OCI-LY7 (cell line): ENCODE measurements around the gene CNBD2. TPM values are rescaled to one million over a fixed set of nuclear protein-coding genes. Genes with fewer than 3 reads are reported as not detected.

ENCODE experiments used
- BruUV-seq: library from RNA; stranded (reverse); fragments of 400-500 nt; replicated peaks from 2 replicates; lab custom pipeline; 2021; lab: Mats Ljungman, UMichigan
- CTCF ChIA-PET: fragments of 300-600 bp; sonication (Branson Sonifier 250); formaldehyde crosslinking; loops from one replicate; lab custom pipeline; 2022; ENCODE audit warnings: antibody characterized with exemption; ENCODE audit not compliant: unreplicated experiment; lab: Charles Lee
- POLR2A ChIA-PET: fragments of 300-600 bp; sonication (Branson Sonifier 250); formaldehyde crosslinking; loops from one replicate; lab custom pipeline; 2022; ENCODE audit warnings: antibody characterized with exemption; lab: Charles Lee
- DNase-seq: peaks from one replicate; pipeline ENCODE4 v3.0.0-alpha.2; 2015; ENCODE audit warnings: low spot score
- H2AFZ ChIP-seq: fragments of 200-600 bp; sonication (generic), shearing (Covaris generic); 2 replicates; pipeline ENCODE4 v1.6.1; 2014; ENCODE audit warnings: mild to moderate bottlenecking, antibody characterized with exemption, low read length, moderate library complexity
- H3K27ac ChIP-seq: fragments of 200-600 bp; sonication (generic); 2 replicates; pipeline ENCODE4 v1.5.1; 2014; ENCODE audit warnings: mixed run types, low read depth, mild to moderate bottlenecking, moderate library complexity, low read length, inconsistent platforms; ENCODE audit not compliant: poor library complexity, severe bottlenecking
- H3K36me3 ChIP-seq: fragments of 200-600 bp; sonication (generic); 2 replicates; pipeline ENCODE4 v1.6.1; 2014; ENCODE audit warnings: mild to moderate bottlenecking, antibody characterized with exemption, low read length, moderate library complexity, mixed read lengths; ENCODE audit not compliant: insufficient read depth
- H3K4me1 ChIP-seq: fragments of 200-600 bp; sonication (generic); 2 replicates; pipeline ENCODE4 v1.5.1; 2014; ENCODE audit warnings: mild to moderate bottlenecking, low read length; ENCODE audit not compliant: insufficient read depth, poor library complexity, severe bottlenecking
- H3K4me2 ChIP-seq: fragments of 200-600 bp; sonication (generic); 2 replicates; pipeline ENCODE4 v1.6.1; 2014; ENCODE audit warnings: mild to moderate bottlenecking, low read length
- H3K4me3 ChIP-seq: fragments of 200-600 bp; sonication (generic); 2 replicates; pipeline ENCODE4 v1.5.1; 2014; ENCODE audit warnings: mild to moderate bottlenecking, low read depth, low read length; ENCODE audit not compliant: poor library complexity, severe bottlenecking
- H3K79me2 ChIP-seq: fragments of 200-600 bp; sonication (generic); 2 replicates; pipeline ENCODE4 v1.6.1; 2016; ENCODE audit warnings: low read depth, mild to moderate bottlenecking, low read length, moderate library complexity, mixed read lengths; ENCODE audit not compliant: insufficient read depth
- H3K9me2 ChIP-seq: fragments of 200-600 bp; sonication (generic); 2 replicates; pipeline ENCODE4 v1.6.1; 2016; ENCODE audit warnings: mild to moderate bottlenecking, low read length, mixed read lengths; ENCODE audit not compliant: insufficient read depth
- H3K9me3 ChIP-seq: fragments of 200-600 bp; sonication (generic); 2 replicates; pipeline ENCODE4 v1.6.1; 2014; ENCODE audit warnings: mild to moderate bottlenecking, mixed run types, low read length, mixed read lengths
- H4K20me1 ChIP-seq: fragments of 200-600 bp; sonication (generic); 2 replicates; pipeline ENCODE4 v1.6.1; 2014; ENCODE audit warnings: mild to moderate bottlenecking, antibody characterized with exemption, low read length, moderate library complexity, mixed read lengths; ENCODE audit not compliant: insufficient read depth
- EZH2phosphoT487 ChIP-seq: fragments of 200-600 bp; sonication (generic); IDR thresholded peaks from 2 replicates; pipeline ENCODE4 v1.6.1; 2018; ENCODE audit warnings: low read depth, borderline replicate concordance, mild to moderate bottlenecking, mixed run types, antibody characterized with exemption, low read length, moderate library complexity, mixed read lengths
- intact Hi-C: fragments of 100-400 bp; cut with micrococcal nuclease; formaldehyde crosslinking; loops from one replicate; pipeline ENCODE4 v1.10.0; 2022; ENCODE audit not compliant: unreplicated experiment
- total RNA-seq, 2 experiments: library from RNA; depleted of rRNA in 1 of 2; stranded (reverse); fragments of >200 nt in 1 of 2; shearing (Covaris generic) in 1 of 2; gene quantifications; 2 replicates each; pipeline ENCODE4 v1.2.3, GENCODE V29; 2014 to 2022
- TF ChIP-seq, protein P1 (sequence below): fragments of 200-600 bp; sonication (generic); conservative IDR thresholded peaks from 2 replicates; pipeline ENCODE4 v1.5.1; 2014; ENCODE audit warnings: mild to moderate bottlenecking, antibody characterized with exemption, low read length, moderate library complexity, mixed read lengths

CNBD2 gene
- total RNA-seq, 2 experiments from 2014 or later = 10.4 to 10.5 TPM

- ChIA-PET CTCF (interaction anchor here (1.0 kb wide), 1 partner anchor 162 kb away, joined by 5 read pairs; no protein-coding TSS in a partner anchor), POLR2A (interaction anchor here (1.4 kb wide), 1 partner anchor 27 kb away, joined by 3 read pairs; the partner anchor contains the start of gene SCAND1)
- H3K9me3 ChIP-seq = no peaks in the 10 kb centered on the region
- peak; percentile 19 for DNase-seq
- no peaks in the 10 kb centered on the region for H3K9me2 ChIP-seq
- no peak overlapping the region for H3K27ac ChIP-seq
- peak overlapping the region; percentile 28; the same call in 1 of the 2 replicates for H2AFZ ChIP-seq
- peaks cover 27% of the 10 kb centered on the region for H3K4me1 ChIP-seq
- no peak overlapping the region for H3K4me3 ChIP-seq
- intact Hi-C loops = no loop called here
- TF ChIP-seq, protein P1, sequence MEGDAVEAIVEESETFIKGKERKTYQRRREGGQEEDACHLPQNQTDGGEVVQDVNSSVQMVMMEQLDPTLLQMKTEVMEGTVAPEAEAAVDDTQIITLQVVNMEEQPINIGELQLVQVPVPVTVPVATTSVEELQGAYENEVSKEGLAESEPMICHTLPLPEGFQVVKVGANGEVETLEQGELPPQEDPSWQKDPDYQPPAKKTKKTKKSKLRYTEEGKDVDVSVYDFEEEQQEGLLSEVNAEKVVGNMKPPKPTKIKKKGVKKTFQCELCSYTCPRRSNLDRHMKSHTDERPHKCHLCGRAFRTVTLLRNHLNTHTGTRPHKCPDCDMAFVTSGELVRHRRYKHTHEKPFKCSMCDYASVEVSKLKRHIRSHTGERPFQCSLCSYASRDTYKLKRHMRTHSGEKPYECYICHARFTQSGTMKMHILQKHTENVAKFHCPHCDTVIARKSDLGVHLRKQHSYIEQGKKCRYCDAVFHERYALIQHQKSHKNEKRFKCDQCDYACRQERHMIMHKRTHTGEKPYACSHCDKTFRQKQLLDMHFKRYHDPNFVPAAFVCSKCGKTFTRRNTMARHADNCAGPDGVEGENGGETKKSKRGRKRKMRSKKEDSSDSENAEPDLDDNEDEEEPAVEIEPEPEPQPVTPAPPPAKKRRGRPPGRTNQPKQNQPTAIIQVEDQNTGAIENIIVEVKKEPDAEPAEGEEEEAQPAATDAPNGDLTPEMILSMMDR = no peak
- TF ChIP-seq EZH2phosphoT487 = no peak
- BruUV-seq = no TSS peak
- H3K4me2 ChIP-seq = no peak overlapping the region
- H3K36me3 ChIP-seq = no peaks in the 10 kb centered on the region
- no peaks in the 10 kb centered on the region for H4K20me1 ChIP-seq
- H3K79me2 ChIP-seq = no peaks in the 10 kb centered on the region
Observed at GRCh38 chr20:35981969-35982368, 13.6 kb downstream of the CNBD2 start.

- TF ChIP-seq EZH2phosphoT487 = no peak
- TF ChIP-seq, protein P1 = no peak
- ChIA-PET POLR2A (interaction anchor here (0.7 to 1.0 kb wide), 2 partner anchors 156 to 762 kb away, joined by 3 to 4 read pairs; no protein-coding TSS in a partner anchor), CTCF (no interaction called here)
- Histone ChIP-seq H3K4me3 (no peak overlapping the region), H3K27ac (no peak overlapping the region), H3K4me1 (peaks cover 9% of the 10 kb centered on the region), H3K9me2 (no peaks in the 10 kb centered on the region), H4K20me1 (no peaks in the 10 kb centered on the region), H3K79me2 (no peaks in the 10 kb centered on the region), H3K4me2 (no peak overlapping the region), H3K9me3 (no peaks in the 10 kb centered on the region), H2AFZ (peak overlapping the region; percentile 56), H3K36me3 (no peaks in the 10 kb centered on the region)
- DNase-seq = no peak
- BruUV-seq = no TSS peak
- intact Hi-C loops = no loop called here
Observed at GRCh38 chr20:35984382-35984781, 16.0 kb downstream of the CNBD2 start.

GRCh38 chr20:35985806-35986205 lies 17.4 kb downstream of the CNBD2 start:
- CTCF ChIA-PET = no interaction called here
- no peaks in the 10 kb centered on the region for H3K9me3 ChIP-seq
- no peak overlapping the region for H3K4me2 ChIP-seq
- peaks cover 9% of the 10 kb centered on the region for H3K4me1 ChIP-seq
- TF ChIP-seq, protein P1 = no peak
- no peak for TF ChIP-seq EZH2phosphoT487
- H3K4me3 ChIP-seq = no peak overlapping the region
- no TSS peak for BruUV-seq
- no peak for DNase-seq
- intact Hi-C loops = no loop called here
- H2AFZ ChIP-seq = no peak overlapping the region
- no peaks in the 10 kb centered on the region for H3K36me3 ChIP-seq
- POLR2A ChIA-PET = interaction anchor here (0.6 to 0.7 kb wide), 2 partner anchors 34 to 67 kb away, joined by 3 read pairs; no protein-coding TSS in a partner anchor
- no peaks in the 10 kb centered on the region for H3K79me2 ChIP-seq
- no peaks in the 10 kb centered on the region for H3K9me2 ChIP-seq
- no peak overlapping the region for H3K27ac ChIP-seq
- H4K20me1 ChIP-seq = no peaks in the 10 kb centered on the region
